DND-41 (cell line): ENCODE measurements around the gene PIGC.

Experiments used
- EZH2 ChIP-seq: IDR thresholded peaks from 3 replicates; pipeline ENCODE4 v1.6.1; 2012; ENCODE audit warnings: borderline replicate concordance, low read depth, mild to moderate bottlenecking, moderate library complexity, low read length, inconsistent platforms; ENCODE audit not compliant: severe bottlenecking
- TF ChIP-seq, protein P1 (sequence below): IDR thresholded peaks from 2 replicates; pipeline ENCODE4 v1.5.1; 2012; ENCODE audit warnings: borderline replicate concordance, low read length, moderate library complexity, mild to moderate bottlenecking; ENCODE audit not compliant: poor library complexity, severe bottlenecking; ENCODE audit errors: extremely low read depth

DNA sequence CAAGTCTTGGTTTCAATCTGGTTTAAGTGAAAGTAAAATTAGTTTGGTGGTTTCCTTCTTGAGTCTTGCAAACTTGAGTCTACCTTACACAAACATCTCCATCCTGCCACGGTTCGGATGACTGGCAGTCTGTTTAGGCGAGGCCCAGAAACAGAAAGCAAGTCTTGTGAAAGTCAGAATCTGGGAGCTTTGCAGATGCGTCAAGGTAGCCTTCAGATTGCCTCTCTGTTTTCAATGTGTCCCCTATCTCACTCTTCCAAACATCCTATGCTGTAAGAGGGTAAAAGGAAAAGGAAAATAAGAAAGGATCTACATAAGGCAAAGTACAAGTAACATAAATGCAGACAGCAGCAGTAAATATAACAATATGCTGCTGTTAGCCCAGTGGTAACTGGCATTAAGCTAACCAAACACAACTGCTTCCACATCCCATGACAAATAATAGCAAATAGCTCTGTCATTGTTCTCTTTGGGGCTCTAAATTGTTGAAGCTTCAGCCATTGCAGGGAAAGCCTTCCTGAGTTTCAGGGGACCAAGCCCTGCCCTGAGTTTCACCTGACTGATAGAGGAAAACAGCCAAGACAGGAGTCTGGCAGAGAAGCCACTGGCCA lies 49.6 kb downstream of the PIGC start:
- TF ChIP-seq, protein P1, sequence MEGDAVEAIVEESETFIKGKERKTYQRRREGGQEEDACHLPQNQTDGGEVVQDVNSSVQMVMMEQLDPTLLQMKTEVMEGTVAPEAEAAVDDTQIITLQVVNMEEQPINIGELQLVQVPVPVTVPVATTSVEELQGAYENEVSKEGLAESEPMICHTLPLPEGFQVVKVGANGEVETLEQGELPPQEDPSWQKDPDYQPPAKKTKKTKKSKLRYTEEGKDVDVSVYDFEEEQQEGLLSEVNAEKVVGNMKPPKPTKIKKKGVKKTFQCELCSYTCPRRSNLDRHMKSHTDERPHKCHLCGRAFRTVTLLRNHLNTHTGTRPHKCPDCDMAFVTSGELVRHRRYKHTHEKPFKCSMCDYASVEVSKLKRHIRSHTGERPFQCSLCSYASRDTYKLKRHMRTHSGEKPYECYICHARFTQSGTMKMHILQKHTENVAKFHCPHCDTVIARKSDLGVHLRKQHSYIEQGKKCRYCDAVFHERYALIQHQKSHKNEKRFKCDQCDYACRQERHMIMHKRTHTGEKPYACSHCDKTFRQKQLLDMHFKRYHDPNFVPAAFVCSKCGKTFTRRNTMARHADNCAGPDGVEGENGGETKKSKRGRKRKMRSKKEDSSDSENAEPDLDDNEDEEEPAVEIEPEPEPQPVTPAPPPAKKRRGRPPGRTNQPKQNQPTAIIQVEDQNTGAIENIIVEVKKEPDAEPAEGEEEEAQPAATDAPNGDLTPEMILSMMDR = no peak
- TF ChIP-seq EZH2 = no peak
